Measurements from ENCODE around the gene METTL4. TPM values are rescaled to one million over a fixed set of nuclear protein-coding genes. Genes with fewer than 3 reads are reported as not detected.

Gene METTL4
- total and polyA plus RNA-seq, 9 of the 15 experiments (the other 6 are each of a cell fraction or from before 2014, with no cell fraction given) = 7.9 to 32.8 (median 22.1) TPM

- DNase-seq (ENCODE audit: extremely low read depth in 1 of 4, low spot score in 3 of 4) = no peak
- no peak overlapping the region for H3K4me2 ChIP-seq (ENCODE audit: insufficient read depth, low read length)
- H3K27ac ChIP-seq (ENCODE audit: extremely low read depth, low read depth, low read length) = no peak overlapping the region
- BruUV-seq (replicated peaks) = no TSS peak
- H4K20me1 ChIP-seq (replicated peaks; ENCODE audit: control insufficient read depth, insufficient read depth, low read length) = no peaks in the 10 kb centered on the region
- FAIRE-seq = no peak
- no peaks in the 10 kb centered on the region for H3K9me3 ChIP-seq (replicated peaks; ENCODE audit: control insufficient read depth, insufficient read depth, low read depth, low read length)
- H3K9ac ChIP-seq (ENCODE audit: insufficient read depth in 1 of 2, low read depth in 2 of 2, low read length in 2 of 2) = no peak overlapping the region; a peak in 1 of 4 replicates
- intact Hi-C loops (cut with micrococcal nuclease) = no loop called here
- H3K9me1 ChIP-seq (ENCODE audit: control insufficient read depth, insufficient read depth, low read length) = no peaks in the 10 kb centered on the region
- ChIA-PET POLR2A (interaction anchor here (0.7 to 1.3 kb wide), 2 partner anchors 11 to 1839 kb away, joined by 3 read pairs; no protein-coding TSS in a partner anchor), CTCF (ENCODE audit: low intra/inter-chr PET ratio) (no interaction called here)
- H3K27me3 ChIP-seq (ENCODE audit: control insufficient read depth in 2 of 2, insufficient read depth in 2 of 2, low read length in 2 of 2) = peaks cover 8 to 11% of the 10 kb centered on the region in 2 experiments; a peak in 4 of 5 replicates
- H3K36me3 ChIP-seq (ENCODE audit: control insufficient read depth, insufficient read depth, low read length) = no peaks in the 10 kb centered on the region
- H2AFZ ChIP-seq (ENCODE audit: low read depth, low read length) = no peak overlapping the region
- H3K4me1 ChIP-seq (replicated peaks in 1 of 2; ENCODE audit: control insufficient read depth in 2 of 2, insufficient read depth in 2 of 2, low read length in 2 of 2) = no peaks in the 10 kb centered on the region
- TF ChIP-seq RHOXF2B (CRISPR knock-in tag; conservative IDR thresholded peaks at IDR 0.05) = no peak
- TF ChIP-seq ZNF217 (CRISPR knock-in tag; IDR thresholded peaks at IDR 0.05) = no peak
- no peak for TF ChIP-seq ZNF740 (CRISPR knock-in tag; IDR thresholded peaks at IDR 0.05)
- TF ChIP-seq ZNF740 (tag; IDR thresholded peaks at IDR 0.05) = no peak
- no peak overlapping the region for H3K4me3 ChIP-seq
- peak; percentile 53 for ATAC-seq
- H3K79me2 ChIP-seq (ENCODE audit: control insufficient read depth, insufficient read depth, low read length) = no peaks in the 10 kb centered on the region
- in situ Hi-C loops (cut with MboI) = no loop called here
- 15% methylated on average over 3 of the region's 3 CpGs for WGBS (ENCODE audit: insufficient coverage, low coverage, missing lambda C conversion rate)
Measured at GRCh38 chr18:2497797-2498196, 73.5 kb downstream of the METTL4 start.

DNA sequence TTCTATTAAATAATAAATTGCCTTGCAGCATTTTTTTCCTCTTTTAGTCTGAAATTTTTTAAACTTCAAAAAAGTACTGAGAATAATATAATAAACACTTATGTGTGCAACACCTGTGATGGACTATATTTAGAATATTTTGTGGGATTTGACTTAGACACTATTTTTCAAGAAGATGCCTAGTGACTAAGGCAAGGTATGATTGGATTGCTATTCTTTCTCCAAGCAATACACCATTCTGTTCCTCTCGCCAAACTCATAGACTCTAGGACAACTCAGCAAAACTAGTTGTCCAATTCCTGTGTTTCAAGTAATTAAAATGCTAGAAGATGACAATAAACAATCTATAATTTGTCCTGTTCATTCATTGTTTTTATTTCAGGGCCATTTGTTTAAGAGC lies 75.9 kb downstream of the METTL4 start:
- POLR2A ChIA-PET = interaction anchor here (0.6 to 1.5 kb wide), 2 partner anchors 13 to 1698 kb away, joined by 3 to 5 read pairs; no protein-coding TSS in a partner anchor
- TF ChIP-seq, protein P1, sequence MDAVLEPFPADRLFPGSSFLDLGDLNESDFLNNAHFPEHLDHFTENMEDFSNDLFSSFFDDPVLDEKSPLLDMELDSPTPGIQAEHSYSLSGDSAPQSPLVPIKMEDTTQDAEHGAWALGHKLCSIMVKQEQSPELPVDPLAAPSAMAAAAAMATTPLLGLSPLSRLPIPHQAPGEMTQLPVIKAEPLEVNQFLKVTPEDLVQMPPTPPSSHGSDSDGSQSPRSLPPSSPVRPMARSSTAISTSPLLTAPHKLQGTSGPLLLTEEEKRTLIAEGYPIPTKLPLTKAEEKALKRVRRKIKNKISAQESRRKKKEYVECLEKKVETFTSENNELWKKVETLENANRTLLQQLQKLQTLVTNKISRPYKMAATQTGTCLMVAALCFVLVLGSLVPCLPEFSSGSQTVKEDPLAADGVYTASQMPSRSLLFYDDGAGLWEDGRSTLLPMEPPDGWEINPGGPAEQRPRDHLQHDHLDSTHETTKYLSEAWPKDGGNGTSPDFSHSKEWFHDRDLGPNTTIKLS (IDR thresholded peaks at IDR 0.05; ENCODE audit: borderline replicate concordance, low read depth) = no peak
- TF ChIP-seq ZNF212 (CRISPR knock-in tag; IDR thresholded peaks at IDR 0.05) (no peak), ATF2 (CRISPR knock-in tag; IDR thresholded peaks at IDR 0.05) (no peak), HDAC8 (tag; IDR thresholded peaks at IDR 0.05) (no peak), TCF7L2 (IDR thresholded peaks at IDR 0.05; ENCODE audit: low read depth, low read length) (no peak), XRCC5 (IDR thresholded peaks at IDR 0.05; ENCODE audit: low read depth, low read length) (no peak), EHMT2 (IDR thresholded peaks at IDR 0.05) (no peak), RAD51 (IDR thresholded peaks at IDR 0.05; ENCODE audit: borderline replicate concordance, low read depth) (no peak), HDAC3 (IDR thresholded peaks at IDR 0.05; ENCODE audit: borderline replicate concordance, partially characterized antibody) (no peak)

More for the DNA sequence above, 75.9 kb downstream of the METTL4 start:
- ATAC-seq (no peak), FAIRE-seq (no peak), DNase-seq (ENCODE audit: extremely low read depth in 1 of 4, low spot score in 3 of 4) (no peak)
- CTCF ChIA-PET (ENCODE audit: low intra/inter-chr PET ratio) = no interaction called here
- intact Hi-C loops (cut with micrococcal nuclease) = no loop called here
- Histone ChIP-seq H3K27ac (ENCODE audit: extremely low read depth, low read depth, low read length) (no peak overlapping the region), H3K9ac (ENCODE audit: insufficient read depth in 1 of 2, low read depth in 2 of 2, low read length in 2 of 2) (no peak overlapping the region), H3K4me2 (ENCODE audit: insufficient read depth, low read length) (no peak overlapping the region), H3K36me3 (ENCODE audit: control insufficient read depth, insufficient read depth, low read length) (no peaks in the 10 kb centered on the region), H3K9me3 (replicated peaks; ENCODE audit: control insufficient read depth, insufficient read depth, low read depth, low read length) (no peaks in the 10 kb centered on the region), H3K79me2 (ENCODE audit: control insufficient read depth, insufficient read depth, low read length) (no peaks in the 10 kb centered on the region), H3K4me3 (no peak overlapping the region), H3K9me1 (ENCODE audit: control insufficient read depth, insufficient read depth, low read length) (no peaks in the 10 kb centered on the region), H3K27me3 (ENCODE audit: control insufficient read depth in 2 of 2, insufficient read depth in 2 of 2, low read length in 2 of 2) (peaks cover 8 to 12% of the 10 kb centered on the region in 2 experiments; a peak in 4 of 5 replicates), H3K4me1 (replicated peaks in 1 of 2; ENCODE audit: control insufficient read depth in 2 of 2, insufficient read depth in 2 of 2, low read length in 2 of 2) (no peaks in the 10 kb centered on the region), H2AFZ (ENCODE audit: low read depth, low read length) (no peak overlapping the region), H4K20me1 (replicated peaks; ENCODE audit: control insufficient read depth, insufficient read depth, low read length) (no peaks in the 10 kb centered on the region)
- no TSS peak for BruUV-seq (replicated peaks)
- WGBS (ENCODE audit: insufficient coverage, low coverage, missing lambda C conversion rate) = 14% methylated on average over 1 of the region's 1 CpG
- in situ Hi-C loops (cut with MboI) = no loop called here

Data from K562 (cell line).